GM19468 (cell line): Measurements from ENCODE around the gene PPP4C.
"Not testable (repeated sequence)": the region's sequence is repeated elsewhere in the genome, so short reads cannot be mapped to it uniquely, and the experiment has no call there.

Source experiments
- ATAC-seq: cut with Tn5 transposase; IDR thresholded peaks from one replicate; pipeline ENCODE4 v1.9.1; 2021; ENCODE audit warnings: mild to moderate bottlenecking, moderate library complexity, moderate number of reproducible peaks; ENCODE audit not compliant: unreplicated experiment; ENCODE audit errors: extremely low read depth

PPP4C gene

GRCh38 chr16:30094541-30095165 is 18.9 kb downstream of the PPP4C start:
- no peak for ATAC-seq

GRCh38 chr16:30095166-30096078 is 19.6 kb downstream of the PPP4C start:
- ATAC-seq: no peak

- ATAC-seq: peak; percentile 44
Measured at GRCh38 chr16:30096105-30096861, 20.5 kb downstream of the PPP4C start, which contains the start of gene YPEL3. Gene YPEL3 (minus strand): TSS chr16:30096213. CDS start chr16:30095482, 731 bp downstream.

- ATAC-seq: no peak
Measured at GRCh38 chr16:30096862-30097563, 21.2 kb downstream of the PPP4C start.

- no peak for ATAC-seq
Measured at GRCh38 chr16:30104090-30104489, 28.3 kb downstream of the PPP4C start.

GRCh38 chr16:30104492-30104891 is 28.7 kb downstream of the PPP4C start:
- ATAC-seq: no peak

GRCh38 chr16:30108059-30108850 is 32.5 kb downstream of the PPP4C start:
- no peak for ATAC-seq

- no peak for ATAC-seq
Measured at GRCh38 chr16:30110661-30111060, 34.9 kb downstream of the PPP4C start.

GRCh38 chr16:30112197-30113030 is 36.6 kb downstream of the PPP4C start:
- ATAC-seq: no peak

GRCh38 chr16:30113031-30113710 is 37.4 kb downstream of the PPP4C start, which contains the start of gene GDPD3:
Gene GDPD3 (minus strand): TSS chr16:30113537. CDS start chr16:30113478, 59 bp downstream.
- no peak for ATAC-seq

GRCh38 chr16:30113711-30114333 is 38.0 kb downstream of the PPP4C start:
- ATAC-seq: no peak

GRCh38 chr16:30114411-30114810 is 38.6 kb downstream of the PPP4C start:
- ATAC-seq: no peak

GRCh38 chr16:30114833-30115232 is 39.0 kb downstream of the PPP4C start:
- ATAC-seq: not testable (repeated sequence)

GRCh38 chr16:30115238-30115637 is 39.4 kb downstream of the PPP4C start:
- no peak for ATAC-seq

GRCh38 chr16:30116291-30117207 is 40.8 kb downstream of the PPP4C start:
- no peak for ATAC-seq

- no peak for ATAC-seq
Measured at GRCh38 chr16:30117768-30118167, 42.0 kb downstream of the PPP4C start.
